Hematopoietic multipotent progenitor cell (in vitro differentiated cells): ENCODE data around the gene TSPAN11. TPM values are rescaled to one million over a fixed set of nuclear protein-coding genes. Genes with fewer than 3 reads are reported as not detected.
"Not testable (repeated sequence)": the region's sequence is repeated elsewhere in the genome, so short reads cannot be mapped to it uniquely, and the experiment has no call there.

ENCODE experiments used
- DNase-seq, 3 donors: peaks; one replicate each; pipeline ENCODE4 v3.0.0-alpha.2; 2011 to 2015; ENCODE audit warnings: low read depth in 2 of 3, low spot score in 2 of 3
- total RNA-seq: library from RNA; depleted of rRNA; stranded (reverse); fragments of >200 nt; gene quantifications from one replicate; pipeline ENCODE4 v1.2.3, GENCODE V29; 2012

TSPAN11 gene, protein sequence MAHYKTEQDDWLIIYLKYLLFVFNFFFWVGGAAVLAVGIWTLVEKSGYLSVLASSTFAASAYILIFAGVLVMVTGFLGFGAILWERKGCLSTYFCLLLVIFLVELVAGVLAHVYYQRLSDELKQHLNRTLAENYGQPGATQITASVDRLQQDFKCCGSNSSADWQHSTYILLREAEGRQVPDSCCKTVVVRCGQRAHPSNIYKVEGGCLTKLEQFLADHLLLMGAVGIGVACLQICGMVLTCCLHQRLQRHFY
- total RNA-seq: not detected

DNA sequence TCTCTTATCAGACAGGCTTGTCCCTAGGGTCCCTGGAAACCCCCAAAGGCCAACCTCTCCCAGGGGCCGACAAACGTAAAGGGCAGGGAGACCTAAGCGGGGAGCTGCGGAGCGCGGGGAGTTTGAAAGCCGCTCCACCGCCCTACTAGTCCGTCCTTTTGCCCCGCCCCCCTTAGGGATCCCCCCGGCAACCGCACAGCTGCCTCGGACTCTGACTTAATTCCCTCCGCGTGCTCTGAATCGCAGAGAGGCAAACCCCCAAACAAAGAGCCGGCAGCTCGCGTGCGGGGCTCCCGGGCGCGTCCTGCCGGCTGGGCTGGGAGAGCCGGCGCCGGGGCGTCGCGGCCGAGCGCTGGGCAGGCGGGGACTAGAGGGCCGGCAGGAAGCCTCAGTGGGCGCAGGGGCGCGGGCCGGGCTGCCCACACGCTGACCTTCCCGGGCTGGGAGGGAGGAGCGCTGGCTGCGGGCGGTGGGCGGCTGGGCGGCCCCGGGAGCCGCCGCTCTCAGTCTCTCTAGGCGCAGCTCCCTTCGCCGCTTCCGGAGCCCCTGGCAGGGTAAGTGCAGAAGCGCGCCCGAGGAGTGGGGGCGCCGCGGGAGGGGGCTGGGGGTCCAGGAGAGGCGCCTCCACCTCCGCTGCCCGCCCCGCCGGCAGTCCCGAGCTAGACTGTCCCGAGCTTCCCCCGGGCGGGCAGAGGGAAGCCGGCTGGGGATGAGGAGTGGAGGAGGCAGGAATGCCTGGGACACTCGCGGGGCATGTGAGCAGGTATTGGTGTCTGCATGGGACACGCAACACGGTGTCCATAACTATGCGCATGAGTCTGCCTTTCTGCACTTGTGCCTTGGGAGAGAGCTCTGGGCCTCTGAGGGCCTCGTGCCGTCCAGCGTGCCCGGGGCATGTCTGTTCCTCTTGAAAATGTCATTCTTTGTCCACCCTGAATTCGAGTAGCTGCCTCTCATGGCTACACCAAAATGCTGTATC is at the start of gene TSPAN11:
TSPAN11 (plus strand) TSS at position 506 of the 979 bp plus-strand sequence. CDS start 27,244 bp downstream, outside the sequence.
- DNase-seq: peak in 2 of 3 donors; percentile 20 to 36

DNA sequence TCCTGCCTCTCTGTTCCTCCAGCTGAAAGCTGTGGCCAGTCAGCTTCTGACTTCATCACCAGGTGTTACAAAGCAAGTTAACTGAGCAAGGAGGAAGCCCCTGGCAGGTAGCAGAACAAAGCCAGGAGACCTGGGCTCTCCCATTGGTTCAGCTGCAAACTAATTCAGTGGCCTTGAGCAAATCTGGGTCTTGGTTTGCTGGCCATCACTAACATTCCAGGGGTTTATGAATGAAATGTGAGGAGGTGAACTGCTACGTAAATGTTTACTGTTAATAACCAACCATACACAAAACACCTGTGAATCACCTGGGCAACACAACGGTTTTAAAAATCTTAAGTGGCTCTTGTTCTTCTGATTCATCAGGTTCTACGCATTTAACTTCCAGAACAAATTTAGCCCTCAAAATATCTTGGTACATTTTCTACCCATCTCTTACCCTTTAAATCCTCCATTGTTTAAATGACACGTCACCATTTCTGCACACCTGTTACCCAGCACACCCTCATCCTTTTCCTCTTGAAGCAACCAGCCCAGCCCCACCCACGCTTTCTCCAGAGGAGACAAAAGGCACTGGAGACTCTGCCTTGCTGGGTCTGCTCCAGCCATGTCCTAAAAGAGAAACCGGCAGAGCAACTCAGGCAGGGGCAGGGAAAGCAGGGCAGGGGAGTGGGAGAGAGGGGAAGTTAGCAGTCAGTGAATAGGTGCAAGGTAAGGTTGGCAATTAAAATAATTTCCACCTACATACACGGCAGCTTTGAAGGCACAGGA is 49.3 kb upstream of the TSPAN11 start:
- DNase-seq: no peak

DNA sequence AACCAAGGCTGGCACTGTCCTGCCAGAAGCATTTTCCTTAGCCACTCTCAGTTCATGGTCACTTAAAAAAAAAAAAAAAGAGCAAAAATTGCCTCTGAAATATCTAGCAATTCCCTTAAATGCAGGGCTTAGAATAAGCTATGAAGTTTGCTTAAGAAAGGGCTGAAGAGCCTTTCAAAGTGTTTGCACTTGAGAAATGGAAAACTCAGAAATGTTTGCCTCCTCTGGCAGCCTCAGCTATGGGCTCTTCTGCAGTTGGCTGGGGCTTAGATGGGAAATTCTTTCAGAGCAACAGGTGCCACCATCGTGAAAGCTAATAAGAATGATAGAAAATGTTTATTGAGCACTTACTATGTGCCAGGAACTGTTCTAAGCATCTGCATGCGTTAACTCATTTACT is 48.5 kb upstream of the TSPAN11 start:
- DNase-seq: no peak

DNA sequence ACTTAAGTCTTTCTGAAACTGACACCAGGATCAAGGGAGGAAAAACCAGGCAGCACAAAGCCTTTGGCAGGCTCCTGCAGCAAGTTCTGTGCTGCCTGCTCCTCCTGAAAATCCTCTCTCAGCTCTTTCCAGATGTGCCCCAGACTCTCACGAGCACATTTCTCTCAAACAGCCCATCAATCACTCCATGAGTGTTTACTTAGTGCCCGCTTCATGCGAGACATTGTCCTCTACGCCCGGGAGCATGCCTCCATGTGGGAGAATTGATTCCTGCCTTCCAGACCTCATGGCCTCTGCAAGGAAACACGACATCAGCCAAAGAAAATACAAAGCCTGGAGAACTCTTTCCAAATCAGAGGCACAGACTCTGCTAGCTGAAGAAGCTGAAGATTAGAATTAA is 46.5 kb upstream of the TSPAN11 start:
- no peak for DNase-seq

DNA sequence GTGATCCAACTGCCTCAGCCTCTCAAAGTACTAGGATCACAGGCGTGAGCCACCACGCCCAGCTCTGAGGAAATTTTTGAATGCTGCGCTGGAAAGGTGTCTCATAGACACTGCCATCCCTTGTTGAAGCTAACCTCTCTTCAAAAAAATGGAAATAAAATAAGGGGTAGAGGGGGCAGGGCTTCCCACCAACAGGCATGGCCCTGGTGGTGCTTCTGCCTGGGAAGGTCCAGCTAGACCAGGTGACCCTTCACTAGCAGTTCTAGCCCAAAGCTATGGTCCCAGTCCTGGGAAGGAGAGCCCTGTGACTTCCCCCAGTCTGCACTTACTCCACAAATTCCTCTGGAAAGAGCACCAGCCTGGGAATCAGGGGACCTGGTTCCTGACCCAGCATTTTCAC is 45.7 kb upstream of the TSPAN11 start:
- no peak for DNase-seq

DNA sequence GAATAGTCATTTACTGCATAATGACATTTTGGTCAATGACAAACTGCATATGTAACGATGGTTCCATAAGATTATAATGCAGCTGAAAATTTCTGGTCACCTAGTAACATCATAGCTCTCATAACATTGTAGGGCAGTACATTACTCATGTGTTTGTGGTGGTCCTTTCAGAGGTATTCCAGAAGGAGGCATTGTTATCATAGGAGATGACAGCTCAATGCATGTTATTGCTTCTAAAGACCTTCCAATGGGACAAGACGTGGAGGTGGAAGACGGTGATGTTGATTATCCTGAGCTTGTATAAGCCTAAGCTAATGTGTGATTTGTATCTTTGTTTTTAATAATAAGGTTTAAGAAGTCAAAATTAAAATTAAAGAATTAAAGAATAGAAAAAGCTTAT is 43.8 kb upstream of the TSPAN11 start:
- no peak for DNase-seq

DNA sequence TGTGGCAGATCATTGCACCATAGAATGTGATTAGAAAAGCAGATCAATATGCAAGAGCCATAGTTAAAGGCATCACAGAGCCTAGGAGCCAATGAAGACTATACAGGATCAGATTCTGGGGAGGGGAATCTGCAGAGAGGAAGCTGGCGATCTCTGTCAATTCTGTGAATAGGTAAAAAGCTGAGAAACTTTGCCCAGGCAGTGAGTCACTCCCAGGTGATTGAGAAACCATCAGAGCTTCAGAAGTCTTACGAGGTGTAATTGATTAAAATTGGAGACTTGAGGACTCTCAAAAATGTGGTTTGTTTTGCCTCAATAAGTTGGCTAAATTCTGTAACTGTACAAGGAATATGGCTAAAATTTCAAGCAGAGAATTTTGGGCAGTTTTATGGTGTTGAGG is 41.7 kb upstream of the TSPAN11 start:
- DNase-seq: no peak

DNA sequence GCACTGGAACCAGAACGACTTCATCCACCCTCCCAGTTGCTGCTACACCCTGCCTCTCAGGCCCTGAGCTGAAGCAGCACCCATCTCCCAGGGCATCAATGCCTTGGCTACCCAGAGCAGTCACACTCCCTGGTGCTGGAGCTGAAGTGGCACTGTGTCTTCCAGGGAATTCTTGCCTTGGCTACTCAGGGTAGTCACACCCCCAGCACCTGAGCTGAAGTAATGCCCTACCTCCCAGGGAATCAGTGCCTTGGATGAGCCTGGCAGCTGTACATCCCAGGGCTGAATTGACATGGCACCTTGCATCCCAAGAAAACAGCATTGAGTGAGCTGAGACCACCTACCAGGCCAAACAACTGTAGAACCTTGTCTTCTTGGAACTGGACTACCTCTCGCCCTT is 41.2 kb upstream of the TSPAN11 start:
- no peak for DNase-seq

DNA sequence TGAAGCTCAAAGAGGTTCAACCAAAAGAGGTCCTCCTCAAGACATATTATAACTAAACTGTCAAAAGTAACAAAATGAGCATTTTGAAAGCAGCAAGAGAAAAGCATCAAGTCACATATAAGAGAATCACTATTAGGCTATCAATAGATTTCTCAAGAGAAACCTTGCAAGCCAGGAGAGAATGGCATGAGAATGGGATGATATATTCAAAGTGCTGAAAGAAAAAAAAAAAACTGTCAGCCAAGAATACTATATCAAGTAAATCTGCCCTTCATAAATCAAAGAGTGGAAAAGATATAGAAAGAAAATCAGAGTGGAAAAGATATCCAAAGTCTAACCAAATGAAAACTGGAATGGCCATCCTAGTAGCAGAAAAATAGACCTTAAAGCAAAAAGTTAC is 39.3 kb upstream of the TSPAN11 start:
- DNase-seq: no peak

DNA sequence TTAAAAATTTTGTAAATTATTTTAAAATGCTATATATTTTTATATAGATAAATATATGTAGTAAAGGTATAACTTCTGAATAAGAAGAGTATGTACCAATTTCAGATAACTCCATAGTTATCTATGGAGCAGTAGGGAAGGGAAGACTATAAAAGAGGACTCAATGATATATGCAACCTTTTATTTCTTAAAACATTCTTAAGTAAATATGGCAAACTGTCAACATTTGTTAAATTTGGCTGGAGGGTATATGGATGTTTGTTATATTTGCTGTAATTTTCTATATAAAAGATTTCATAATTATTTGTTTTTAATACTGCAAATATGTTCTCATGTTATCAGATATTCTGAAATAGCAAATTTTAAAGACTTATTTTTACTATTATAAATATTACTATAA is 38.3 kb upstream of the TSPAN11 start:
- DNase-seq: no peak

DNA sequence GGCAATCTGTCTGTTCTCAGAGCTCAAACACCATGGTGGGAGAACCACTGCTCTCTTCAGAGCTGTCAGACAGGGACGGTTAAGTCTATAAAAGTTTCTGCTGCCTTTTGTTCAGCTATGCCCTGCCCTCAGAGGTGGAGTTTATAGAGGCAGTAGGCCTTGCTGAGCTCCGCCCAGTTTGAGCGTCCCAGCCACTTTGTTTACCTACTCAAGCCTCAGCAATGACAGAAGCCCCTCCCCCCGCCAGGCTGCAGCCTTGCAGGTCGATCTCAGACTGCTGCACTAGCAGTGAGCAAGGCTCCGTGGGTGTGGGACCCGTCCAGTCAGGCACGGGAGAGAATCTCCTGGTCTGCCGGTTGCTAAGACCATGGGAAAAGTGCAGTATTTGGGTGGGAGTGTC is 32.0 kb upstream of the TSPAN11 start:
- not testable (repeated sequence) for DNase-seq

DNA sequence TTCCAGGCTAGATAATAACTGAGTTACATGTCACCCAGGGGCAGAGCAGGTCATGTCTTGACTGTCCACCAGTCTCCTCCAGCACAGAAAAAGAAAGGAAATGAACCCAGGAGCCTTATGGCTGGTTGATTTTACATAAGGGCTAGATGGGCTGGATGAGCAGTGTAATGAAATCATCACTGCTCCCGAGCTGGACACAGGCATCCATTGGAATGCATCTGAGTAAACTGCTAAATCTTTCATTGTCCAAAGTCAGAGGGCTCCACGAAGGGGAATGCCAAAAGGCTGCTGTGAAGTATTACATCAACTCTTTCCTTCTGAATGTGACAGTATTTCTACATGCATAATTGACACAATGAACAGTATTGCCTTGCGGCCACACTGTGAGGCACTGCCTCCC is 30.1 kb upstream of the TSPAN11 start:
- DNase-seq: no peak

DNA sequence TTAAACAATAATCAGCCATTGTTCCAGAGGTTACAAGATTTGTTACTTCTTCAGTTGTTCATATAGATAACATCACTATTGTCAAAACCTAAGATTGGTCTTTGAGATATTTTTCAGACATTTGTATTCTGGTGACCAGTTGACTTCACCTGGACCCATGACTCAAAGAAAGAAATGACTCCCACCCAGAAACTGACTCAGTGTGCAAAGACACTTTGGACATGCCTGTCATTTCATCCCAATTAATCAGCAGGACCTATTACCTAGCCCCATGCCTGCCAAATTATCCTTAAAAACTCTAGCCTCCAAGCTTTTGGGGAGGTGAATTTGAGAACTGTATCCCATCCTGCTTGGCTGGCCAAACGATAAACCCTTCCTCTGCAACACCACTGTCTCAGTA is 27.7 kb upstream of the TSPAN11 start:
- no peak for DNase-seq

DNA sequence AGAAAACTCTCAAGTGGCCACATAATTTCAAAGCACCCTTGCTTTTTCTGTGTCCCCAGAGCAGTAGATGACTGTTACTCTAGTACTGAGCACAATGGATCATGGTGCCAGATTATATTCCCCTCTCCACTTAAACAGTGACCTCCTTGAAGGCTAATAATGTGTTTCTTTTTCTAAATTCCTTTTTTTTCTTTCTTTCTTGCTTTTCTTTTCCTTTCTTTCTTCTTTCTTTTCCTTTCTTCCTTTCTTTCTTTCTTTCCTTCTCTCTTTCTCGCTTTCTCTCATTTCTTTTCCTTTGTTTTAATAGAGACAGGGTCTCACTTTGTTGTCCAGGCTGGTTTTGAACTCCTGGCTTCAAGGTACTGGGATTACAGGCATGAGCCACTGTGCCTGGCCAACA is 26.2 kb upstream of the TSPAN11 start:
- DNase-seq: no peak

DNA sequence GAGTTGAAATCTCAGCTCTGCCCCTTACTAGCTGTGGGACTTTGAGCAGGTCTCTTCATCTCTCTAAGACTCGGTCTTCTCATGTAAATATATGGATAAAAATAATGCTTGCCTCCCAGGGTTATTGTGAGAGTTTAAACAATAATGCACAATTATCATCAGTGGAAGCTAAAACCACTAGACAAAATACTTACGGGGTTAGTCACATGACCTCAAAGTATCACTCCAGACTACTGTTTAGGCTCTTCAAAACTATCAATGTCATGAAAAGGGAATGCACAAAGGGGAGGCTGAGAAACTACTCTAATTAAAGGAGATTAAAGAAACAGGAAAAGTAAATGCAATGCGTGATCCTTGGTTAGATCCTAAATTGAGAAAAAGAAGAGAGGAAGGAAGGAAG is 24.5 kb upstream of the TSPAN11 start:
- DNase-seq: no peak

DNA sequence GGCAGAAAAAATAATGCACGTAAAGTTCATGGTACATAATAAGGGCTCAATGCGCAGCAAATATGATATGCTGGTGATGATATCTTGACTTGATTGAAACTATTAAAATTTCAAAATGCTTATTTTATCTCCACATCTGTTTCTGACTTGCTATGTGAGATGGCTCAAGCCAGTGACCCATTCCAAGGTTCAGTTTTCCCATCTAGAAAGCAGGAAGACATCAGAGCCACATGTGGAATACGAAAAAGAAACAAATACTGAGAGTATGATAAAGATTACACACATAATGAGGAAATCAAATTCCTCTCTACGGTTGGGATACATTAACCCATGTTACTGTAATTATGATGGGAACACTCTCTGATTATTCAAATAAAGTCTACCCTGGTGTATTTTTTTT is 24.0 kb upstream of the TSPAN11 start:
- DNase-seq: no peak

DNA sequence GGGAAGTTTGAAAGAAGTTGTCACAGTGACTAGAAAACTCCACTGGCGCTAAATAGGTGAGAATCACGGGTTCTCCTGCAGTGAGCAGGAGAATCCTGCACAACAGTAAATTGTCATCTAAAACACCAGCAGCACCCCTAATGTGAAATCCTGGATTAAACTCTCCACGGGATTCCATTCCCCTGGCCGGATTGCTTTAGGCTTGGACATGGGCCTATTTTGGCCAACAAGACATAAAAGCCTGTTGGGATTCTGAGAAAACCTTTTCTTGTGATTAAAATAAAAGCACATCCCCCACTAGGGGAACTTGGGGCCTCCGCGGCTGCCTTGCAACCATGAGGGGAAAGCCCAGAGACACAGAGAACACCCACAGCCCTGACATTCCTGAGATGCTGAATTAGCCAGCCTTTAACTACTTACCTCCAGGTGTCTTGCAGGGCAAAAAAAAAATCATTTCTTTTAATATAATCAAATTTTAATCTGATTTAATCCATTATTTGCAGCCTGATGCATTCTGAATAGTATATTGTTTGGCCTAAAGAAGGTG is 21.0 kb upstream of the TSPAN11 start:
- no peak for DNase-seq

DNA sequence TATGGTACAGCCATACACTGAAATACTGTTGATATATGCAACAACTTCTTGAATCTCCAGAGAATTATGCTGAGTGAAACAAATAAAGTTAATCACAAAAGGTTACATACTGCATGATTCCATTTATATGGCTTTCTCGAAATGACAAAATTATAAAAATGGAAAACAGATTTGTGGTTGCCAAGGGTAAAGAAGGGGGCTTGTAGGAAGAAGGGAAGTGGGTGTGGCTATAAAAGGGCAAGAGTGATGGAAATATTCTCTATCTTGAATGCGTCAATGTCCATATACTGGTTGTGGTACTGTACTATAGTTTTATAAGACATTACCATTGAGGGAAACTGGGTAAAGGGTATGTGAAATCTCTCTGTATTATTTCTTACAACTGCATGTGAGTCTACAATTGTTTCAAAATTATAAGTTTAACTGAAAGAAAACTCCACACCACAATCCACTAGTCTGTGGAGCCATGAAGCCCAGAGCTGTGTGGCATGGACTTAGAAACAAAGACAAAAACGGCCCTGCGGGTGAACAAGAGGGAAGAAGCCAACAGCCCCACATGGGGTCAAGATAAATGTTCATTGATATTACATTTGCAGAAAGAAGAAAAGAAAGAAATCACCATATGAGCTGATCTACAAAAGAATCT is 18.3 kb upstream of the TSPAN11 start:
- no peak for DNase-seq

DNA sequence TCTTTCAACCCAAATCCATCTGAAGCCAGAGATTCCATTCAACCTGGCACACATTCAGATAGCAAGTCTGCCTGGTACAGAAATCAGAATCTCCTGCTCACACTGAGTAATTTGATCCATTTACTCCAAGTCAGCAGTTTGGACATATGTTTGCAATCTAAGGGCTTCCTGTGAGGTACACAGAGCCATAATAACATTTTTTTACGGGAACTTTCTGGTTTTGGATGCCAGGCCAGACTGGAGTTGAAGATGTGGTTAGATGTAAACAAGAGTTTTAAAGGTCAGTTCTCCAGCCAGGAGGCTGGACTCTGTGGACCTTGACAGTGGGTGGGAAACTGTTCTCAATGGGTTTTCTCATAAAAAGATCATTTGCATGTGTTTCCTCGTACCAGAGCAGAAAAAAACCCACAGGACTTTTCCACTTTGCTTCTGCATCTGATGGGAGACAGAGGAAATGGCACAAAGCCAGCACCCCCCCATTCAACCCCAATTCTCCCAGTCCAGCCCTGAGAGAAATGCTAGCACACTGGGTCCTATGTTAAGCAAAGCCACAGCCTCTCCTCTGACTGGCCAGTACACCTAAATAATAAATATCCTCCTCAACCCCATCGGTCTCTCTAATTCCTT is 17.7 kb upstream of the TSPAN11 start:
- DNase-seq: no peak
